ENCODE results near the gene ARID2.

Gene ARID2

DNA sequence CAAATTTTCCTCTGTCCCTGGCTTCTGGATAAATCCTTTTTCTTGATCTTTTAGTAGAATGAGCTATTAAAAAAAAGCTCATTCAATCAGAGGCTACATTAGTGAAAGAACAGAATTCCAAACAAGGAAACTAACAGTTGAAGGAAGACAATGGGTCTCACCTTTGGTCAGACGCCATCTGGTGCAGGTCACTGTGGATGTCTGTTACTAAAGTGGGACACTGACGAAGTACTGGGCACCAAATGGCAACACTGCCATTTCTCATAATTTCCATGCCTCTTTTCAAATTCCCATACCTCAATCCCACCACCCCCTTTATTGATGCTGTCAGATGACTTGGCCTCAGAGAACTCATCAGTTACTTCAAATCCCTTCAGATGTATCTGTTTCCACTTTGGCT lies 24.5 kb upstream of the ARID2 start:
- Histone ChIP-seq H3K27me3 (ENCODE audit: control insufficient read depth in 1 of 2, insufficient read depth in 1 of 2, low read length in 2 of 2) (no peaks in the 10 kb centered on the region), H4K91ac (ENCODE audit: low read length) (no peak overlapping the region), H3K4me2 (ENCODE audit: low read length, poor library complexity, severe bottlenecking) (no peak overlapping the region), H2AK5ac (ENCODE audit: low read length, severe bottlenecking) (no peak overlapping the region), H2AFZ (ENCODE audit: low read depth, low read length) (no peak overlapping the region), H3K23ac (ENCODE audit: low read length in 2 of 2) (no peak overlapping the region), H3K36me3 (ENCODE audit: control insufficient read depth in 1 of 2, insufficient read depth in 2 of 2, low read depth in 1 of 2, low read length in 2 of 2) (no peaks in the 10 kb centered on the region), H3K9ac (ENCODE audit: low read length) (no peak overlapping the region), H2BK15ac (ENCODE audit: low read depth, poor library complexity, severe bottlenecking) (no peak overlapping the region), H3K9me3 (ENCODE audit: control insufficient read depth, low read length) (peaks cover 19% of the 10 kb centered on the region), H3K14ac (ENCODE audit: low read length in 2 of 2) (no peak overlapping the region), H3K4me1 (ENCODE audit: control insufficient read depth, insufficient read depth, low read depth, low read length) (peaks cover 4% of the 10 kb centered on the region), H3K27ac (ENCODE audit: low read length, poor library complexity, severe bottlenecking) (no peak overlapping the region), H2BK5ac (ENCODE audit: low read depth, low read length, poor library complexity, severe bottlenecking) (no peak overlapping the region), H3K4me3 (ENCODE audit: insufficient read depth in 1 of 2, low read depth in 1 of 2, low read length in 2 of 2) (no peak overlapping the region), H3K18ac (ENCODE audit: low read depth in 1 of 2, low read length in 2 of 2) (no peak overlapping the region), H4K8ac (ENCODE audit: low read length) (no peak overlapping the region), H3K4ac (ENCODE audit: low read depth in 1 of 2, low read length in 2 of 2) (no peak overlapping the region), H2BK120ac (ENCODE audit: low read depth, low read length) (no peak overlapping the region), H2BK12ac (ENCODE audit: low read length in 2 of 2) (peak overlapping the region in 1 of 2 experiments; percentile 83), H3K79me1 (replicated peaks; ENCODE audit: low read length, poor library complexity, severe bottlenecking) (no peaks in the 10 kb centered on the region)
- no peak for DNase-seq
- 77% methylated on average over 2 of the region's 2 CpGs for WGBS

DNA sequence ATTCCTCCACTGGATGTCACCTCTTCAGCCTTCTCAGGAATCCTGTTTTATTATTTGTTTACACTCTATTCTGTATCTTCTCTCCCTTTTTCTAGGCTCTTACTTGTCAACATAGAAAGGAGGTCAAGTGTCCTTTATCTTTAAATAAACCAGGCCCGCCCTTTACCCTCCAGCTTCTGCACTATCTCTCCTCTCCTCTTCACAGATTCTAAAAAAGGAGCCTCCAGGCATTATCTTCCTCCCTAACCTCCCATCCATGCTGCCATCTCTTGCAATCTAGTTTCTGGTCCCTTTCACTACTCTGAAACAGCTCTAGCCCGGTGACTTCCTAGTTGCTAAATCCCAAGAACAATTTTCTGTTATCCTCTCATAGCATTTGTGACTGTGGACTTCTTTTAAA lies 24.1 kb upstream of the ARID2 start:
- H2BK5ac ChIP-seq (ENCODE audit: low read depth, low read length, poor library complexity, severe bottlenecking) = no peak overlapping the region
- WGBS = 23% methylated on average over 2 of the region's 2 CpGs
- no peak overlapping the region for H2AFZ ChIP-seq (ENCODE audit: low read depth, low read length)
- no peak overlapping the region for H3K27ac ChIP-seq (ENCODE audit: low read length, poor library complexity, severe bottlenecking)
- H2BK120ac ChIP-seq (ENCODE audit: low read depth, low read length) = no peak overlapping the region
- no peak overlapping the region for H4K8ac ChIP-seq (ENCODE audit: low read length)
- DNase-seq = peak; percentile 10
- peaks cover 16% of the 10 kb centered on the region for H3K9me3 ChIP-seq (ENCODE audit: control insufficient read depth, low read length)
- no peak overlapping the region for H3K23ac ChIP-seq (ENCODE audit: low read length in 2 of 2)
- no peak overlapping the region for H3K14ac ChIP-seq (ENCODE audit: low read length in 2 of 2)
- H4K91ac ChIP-seq (ENCODE audit: low read length) = no peak overlapping the region
- H3K27me3 ChIP-seq (ENCODE audit: control insufficient read depth in 1 of 2, insufficient read depth in 1 of 2, low read length in 2 of 2) = no peaks in the 10 kb centered on the region
- no peak overlapping the region for H3K4ac ChIP-seq (ENCODE audit: low read depth in 1 of 2, low read length in 2 of 2)
- H2AK5ac ChIP-seq (ENCODE audit: low read length, severe bottlenecking) = no peak overlapping the region
- H3K18ac ChIP-seq (ENCODE audit: low read depth in 1 of 2, low read length in 2 of 2) = no peak overlapping the region
- H2BK12ac ChIP-seq (ENCODE audit: low read length in 2 of 2) = no peak overlapping the region
- H3K4me3 ChIP-seq (ENCODE audit: insufficient read depth in 1 of 2, low read depth in 1 of 2, low read length in 2 of 2) = no peak overlapping the region
- no peaks in the 10 kb centered on the region for H3K36me3 ChIP-seq (ENCODE audit: control insufficient read depth in 1 of 2, insufficient read depth in 2 of 2, low read depth in 1 of 2, low read length in 2 of 2)
- H3K4me1 ChIP-seq (ENCODE audit: control insufficient read depth, insufficient read depth, low read depth, low read length) = peaks cover 4% of the 10 kb centered on the region
- H3K4me2 ChIP-seq (ENCODE audit: low read length, poor library complexity, severe bottlenecking) = no peak overlapping the region
- H3K79me1 ChIP-seq (replicated peaks; ENCODE audit: low read length, poor library complexity, severe bottlenecking) = no peaks in the 10 kb centered on the region
- H2BK15ac ChIP-seq (ENCODE audit: low read depth, poor library complexity, severe bottlenecking) = no peak overlapping the region
- no peak overlapping the region for H3K9ac ChIP-seq (ENCODE audit: low read length)

DNA sequence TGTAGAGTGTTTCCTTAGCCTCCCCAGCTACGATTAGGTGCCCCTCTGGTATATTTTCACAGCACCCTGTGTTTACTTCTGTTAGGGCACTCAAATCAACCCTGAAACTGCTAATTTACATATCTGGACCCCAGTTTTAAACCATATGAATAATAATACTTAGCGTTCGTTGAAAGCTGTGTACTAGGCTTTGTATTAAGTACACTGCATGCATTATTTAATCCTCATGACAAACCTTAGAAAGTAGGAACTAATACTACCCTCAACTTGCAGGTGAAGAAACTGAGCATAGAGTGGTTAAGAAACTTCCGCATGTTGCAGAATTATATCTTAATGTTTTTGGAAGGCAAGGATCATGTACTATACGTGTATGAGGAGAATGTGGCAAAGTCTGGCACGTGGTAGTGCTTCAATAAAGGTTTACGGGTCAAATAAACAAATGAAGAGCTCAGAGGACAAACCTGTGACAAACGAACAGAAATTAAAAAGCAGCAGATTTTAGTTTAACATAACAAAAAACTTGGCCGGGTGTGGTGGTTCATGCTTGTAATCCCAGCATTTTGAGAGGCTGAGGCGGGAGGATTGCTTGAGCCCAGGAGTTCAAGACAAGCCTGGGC lies 22.2 kb upstream of the ARID2 start:
- WGBS = 95% methylated on average over 8 of the region's 10 CpGs
- Histone ChIP-seq H3K4me3 (ENCODE audit: insufficient read depth in 1 of 2, low read depth in 1 of 2, low read length in 2 of 2) (no peak overlapping the region), H3K4me1 (ENCODE audit: control insufficient read depth, insufficient read depth, low read depth, low read length) (peaks cover 4% of the 10 kb centered on the region), H3K27me3 (ENCODE audit: control insufficient read depth in 1 of 2, insufficient read depth in 1 of 2, low read length in 2 of 2) (no peaks in the 10 kb centered on the region), H3K9me3 (ENCODE audit: control insufficient read depth, low read length) (peaks cover under 1% of the 10 kb centered on the region), H2AFZ (ENCODE audit: low read depth, low read length) (no peak overlapping the region), H3K23ac (ENCODE audit: low read length in 2 of 2) (no peak overlapping the region), H2BK12ac (ENCODE audit: low read length in 2 of 2) (no peak overlapping the region), H2BK120ac (ENCODE audit: low read depth, low read length) (no peak overlapping the region), H2AK5ac (ENCODE audit: low read length, severe bottlenecking) (no peak overlapping the region), H3K9ac (ENCODE audit: low read length) (no peak overlapping the region), H3K79me1 (replicated peaks; ENCODE audit: low read length, poor library complexity, severe bottlenecking) (peaks cover 3% of the 10 kb centered on the region), H4K91ac (ENCODE audit: low read length) (no peak overlapping the region), H3K4me2 (ENCODE audit: low read length, poor library complexity, severe bottlenecking) (no peak overlapping the region), H2BK5ac (ENCODE audit: low read depth, low read length, poor library complexity, severe bottlenecking) (no peak overlapping the region), H3K27ac (ENCODE audit: low read length, poor library complexity, severe bottlenecking) (no peak overlapping the region), H3K18ac (ENCODE audit: low read depth in 1 of 2, low read length in 2 of 2) (no peak overlapping the region), H3K14ac (ENCODE audit: low read length in 2 of 2) (no peak overlapping the region), H4K8ac (ENCODE audit: low read length) (no peak overlapping the region), H3K4ac (ENCODE audit: low read depth in 1 of 2, low read length in 2 of 2) (no peak overlapping the region), H3K36me3 (ENCODE audit: control insufficient read depth in 1 of 2, insufficient read depth in 2 of 2, low read depth in 1 of 2, low read length in 2 of 2) (no peaks in the 10 kb centered on the region), H2BK15ac (ENCODE audit: low read depth, poor library complexity, severe bottlenecking) (no peak overlapping the region)
- DNase-seq = no peak

DNA sequence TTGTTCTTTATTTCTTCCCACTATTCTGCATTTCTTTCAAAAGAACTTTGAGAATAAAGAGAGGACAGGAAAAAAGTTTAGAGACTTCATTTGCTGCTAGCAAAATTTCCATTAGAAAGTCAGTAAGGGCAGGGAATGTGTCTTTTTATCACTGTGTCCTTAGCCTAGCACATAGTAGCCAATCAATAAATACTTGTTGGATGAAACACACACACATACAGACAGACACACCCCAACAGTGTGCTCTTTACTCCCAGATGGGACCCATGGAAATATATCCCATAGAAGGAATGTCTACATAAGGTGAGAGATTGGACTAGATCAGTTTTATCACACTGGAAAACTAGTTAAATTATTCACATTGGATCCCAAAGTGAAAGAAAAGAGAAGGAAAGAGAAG lies 21.1 kb upstream of the ARID2 start:
- H2AK5ac ChIP-seq (ENCODE audit: low read length, severe bottlenecking) = no peak overlapping the region
- H3K9ac ChIP-seq (ENCODE audit: low read length) = no peak overlapping the region
- no peak overlapping the region for H2BK15ac ChIP-seq (ENCODE audit: low read depth, poor library complexity, severe bottlenecking)
- H3K23ac ChIP-seq (ENCODE audit: low read length in 2 of 2) = no peak overlapping the region
- H3K79me1 ChIP-seq (replicated peaks; ENCODE audit: low read length, poor library complexity, severe bottlenecking) = peaks cover 3% of the 10 kb centered on the region
- peaks cover 6% of the 10 kb centered on the region for H3K4me1 ChIP-seq (ENCODE audit: control insufficient read depth, insufficient read depth, low read depth, low read length)
- no peak overlapping the region for H3K27ac ChIP-seq (ENCODE audit: low read length, poor library complexity, severe bottlenecking)
- no peak for DNase-seq
- H2AFZ ChIP-seq (ENCODE audit: low read depth, low read length) = no peak overlapping the region
- no peak overlapping the region for H3K4me2 ChIP-seq (ENCODE audit: low read length, poor library complexity, severe bottlenecking)
- no peak overlapping the region for H2BK12ac ChIP-seq (ENCODE audit: low read length in 2 of 2)
- H3K4me3 ChIP-seq (ENCODE audit: insufficient read depth in 1 of 2, low read depth in 1 of 2, low read length in 2 of 2) = no peak overlapping the region
- no peak overlapping the region for H4K91ac ChIP-seq (ENCODE audit: low read length)
- H3K9me3 ChIP-seq (ENCODE audit: control insufficient read depth, low read length) = no peaks in the 10 kb centered on the region
- H4K8ac ChIP-seq (ENCODE audit: low read length) = no peak overlapping the region
- no peak overlapping the region for H2BK120ac ChIP-seq (ENCODE audit: low read depth, low read length)
- H2BK5ac ChIP-seq (ENCODE audit: low read depth, low read length, poor library complexity, severe bottlenecking) = no peak overlapping the region
- H3K4ac ChIP-seq (ENCODE audit: low read depth in 1 of 2, low read length in 2 of 2) = no peak overlapping the region
- H3K14ac ChIP-seq (ENCODE audit: low read length in 2 of 2) = no peak overlapping the region
- H3K27me3 ChIP-seq (ENCODE audit: control insufficient read depth in 1 of 2, insufficient read depth in 1 of 2, low read length in 2 of 2) = no peaks in the 10 kb centered on the region
- no peaks in the 10 kb centered on the region for H3K36me3 ChIP-seq (ENCODE audit: control insufficient read depth in 1 of 2, insufficient read depth in 2 of 2, low read depth in 1 of 2, low read length in 2 of 2)
- no peak overlapping the region for H3K18ac ChIP-seq (ENCODE audit: low read depth in 1 of 2, low read length in 2 of 2)

Measured in mesenchymal stem cell (in vitro differentiated cells and primary cell).